GM19023 (cell line): Measurements from ENCODE around the gene ASPSCR1.
"Not testable (repeated sequence)": the region's sequence is repeated elsewhere in the genome, so short reads cannot be mapped to it uniquely, and the experiment has no call there.

Experiments used
- ATAC-seq: cut with Tn5 transposase; IDR thresholded peaks from one replicate; pipeline ENCODE4 v1.9.1; 2021; ENCODE audit warnings: mild to moderate bottlenecking, moderate library complexity; ENCODE audit not compliant: unreplicated experiment

ASPSCR1 gene

GRCh38 chr17:81978524-81979298 is 1.3 kb downstream of the ASPSCR1 start:
- no peak for ATAC-seq

GRCh38 chr17:81980122-81980521 is 2.7 kb downstream of the ASPSCR1 start:
- ATAC-seq: no peak

DNA sequence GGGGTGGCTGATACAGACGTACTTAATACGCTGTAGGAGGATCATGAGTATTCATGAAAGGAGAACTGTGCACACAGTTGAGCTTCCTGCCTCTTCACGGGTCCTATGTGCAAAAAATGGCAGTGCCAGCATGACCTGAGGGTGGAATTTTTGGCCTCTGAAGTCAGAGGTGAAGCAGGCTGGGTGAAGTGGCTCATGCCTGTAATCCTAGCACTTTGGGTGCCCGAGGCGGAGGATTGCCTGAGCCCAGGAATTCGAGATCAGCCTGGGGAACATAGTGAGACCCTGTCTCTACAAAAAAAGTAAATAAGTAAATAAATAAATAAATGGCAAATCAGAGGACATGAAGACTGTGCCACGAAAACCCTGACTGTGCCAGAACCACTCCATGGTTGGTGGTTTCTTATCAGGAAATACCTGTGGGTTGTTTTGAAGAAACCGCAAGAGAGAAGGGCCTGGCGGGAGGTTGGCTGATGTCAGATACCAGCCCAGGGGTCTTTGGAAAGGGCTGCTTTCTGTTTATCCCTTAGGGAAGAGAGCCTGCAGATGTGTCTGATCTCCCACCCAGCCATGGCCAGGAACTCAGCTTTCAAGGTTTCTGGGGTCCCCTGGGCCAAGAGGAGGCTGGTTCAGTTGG is 3.4 kb downstream of the ASPSCR1 start:
- ATAC-seq: no peak

- ATAC-seq: not testable (repeated sequence)
Observed at GRCh38 chr17:81981511-81981910, 4.1 kb downstream of the ASPSCR1 start.

GRCh38 chr17:81983011-81983638 is 5.7 kb downstream of the ASPSCR1 start:
- no peak for ATAC-seq

DNA sequence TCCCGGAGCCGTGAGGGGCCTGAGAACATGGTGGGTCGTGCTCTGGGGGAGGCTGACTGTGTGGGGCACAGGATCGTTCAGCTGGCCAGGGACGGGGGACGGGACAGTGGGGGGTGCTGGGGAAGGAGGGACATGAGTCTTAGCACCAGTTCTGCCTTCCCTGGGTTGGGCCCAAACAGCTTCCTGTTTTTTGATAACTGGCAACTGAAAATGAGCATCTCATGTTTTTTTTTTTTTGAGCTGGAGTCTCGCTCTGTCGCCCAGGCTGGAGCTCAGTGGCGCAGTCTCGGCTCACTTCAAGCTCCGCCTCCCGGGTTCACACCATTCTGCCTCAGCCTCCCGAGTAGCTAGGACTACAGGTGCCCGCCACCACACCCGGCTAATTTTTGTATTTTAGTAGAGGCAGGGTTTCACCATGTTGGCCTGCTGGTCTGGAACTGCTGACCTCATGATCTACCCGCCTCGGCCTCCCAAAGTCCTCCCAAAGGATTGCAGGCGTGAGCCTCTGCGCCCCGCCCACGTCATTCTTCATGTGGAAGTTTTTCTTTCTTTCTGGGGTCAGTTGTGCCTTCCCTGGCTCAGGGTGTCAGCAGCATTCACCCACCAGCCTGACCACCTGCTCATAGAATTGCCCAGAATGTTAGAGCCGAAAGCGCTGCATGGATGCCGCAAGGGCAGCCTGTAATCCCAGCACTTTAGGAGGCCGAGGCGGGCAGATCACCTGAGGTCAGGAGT is 6.4 kb downstream of the ASPSCR1 start:
- no peak for ATAC-seq

- ATAC-seq: no peak
Observed at GRCh38 chr17:81984773-81985410, 7.5 kb downstream of the ASPSCR1 start.

DNA sequence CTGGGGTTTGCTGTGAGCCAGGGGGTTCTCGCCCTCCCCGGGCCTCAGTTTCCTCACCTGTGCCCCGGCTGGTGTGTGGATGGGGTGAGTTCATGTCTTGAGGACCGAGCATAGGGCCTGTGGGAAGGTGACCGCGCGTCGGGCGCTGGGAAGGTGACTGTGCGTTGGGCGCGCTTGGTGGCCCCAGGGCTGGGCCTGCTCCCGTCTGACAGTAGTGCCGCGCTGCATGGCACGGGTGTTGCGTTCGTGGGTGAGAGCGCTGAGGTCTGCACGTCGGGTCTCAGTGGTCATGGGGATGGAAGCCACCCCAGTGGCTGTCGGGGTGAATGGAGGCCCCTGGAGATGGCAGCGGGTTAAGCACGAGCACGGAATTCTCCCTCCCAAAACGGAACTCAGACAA is 9.2 kb downstream of the ASPSCR1 start:
- no peak for ATAC-seq

- ATAC-seq: no peak
Observed at GRCh38 chr17:81987161-81987770, 9.8 kb downstream of the ASPSCR1 start.

DNA sequence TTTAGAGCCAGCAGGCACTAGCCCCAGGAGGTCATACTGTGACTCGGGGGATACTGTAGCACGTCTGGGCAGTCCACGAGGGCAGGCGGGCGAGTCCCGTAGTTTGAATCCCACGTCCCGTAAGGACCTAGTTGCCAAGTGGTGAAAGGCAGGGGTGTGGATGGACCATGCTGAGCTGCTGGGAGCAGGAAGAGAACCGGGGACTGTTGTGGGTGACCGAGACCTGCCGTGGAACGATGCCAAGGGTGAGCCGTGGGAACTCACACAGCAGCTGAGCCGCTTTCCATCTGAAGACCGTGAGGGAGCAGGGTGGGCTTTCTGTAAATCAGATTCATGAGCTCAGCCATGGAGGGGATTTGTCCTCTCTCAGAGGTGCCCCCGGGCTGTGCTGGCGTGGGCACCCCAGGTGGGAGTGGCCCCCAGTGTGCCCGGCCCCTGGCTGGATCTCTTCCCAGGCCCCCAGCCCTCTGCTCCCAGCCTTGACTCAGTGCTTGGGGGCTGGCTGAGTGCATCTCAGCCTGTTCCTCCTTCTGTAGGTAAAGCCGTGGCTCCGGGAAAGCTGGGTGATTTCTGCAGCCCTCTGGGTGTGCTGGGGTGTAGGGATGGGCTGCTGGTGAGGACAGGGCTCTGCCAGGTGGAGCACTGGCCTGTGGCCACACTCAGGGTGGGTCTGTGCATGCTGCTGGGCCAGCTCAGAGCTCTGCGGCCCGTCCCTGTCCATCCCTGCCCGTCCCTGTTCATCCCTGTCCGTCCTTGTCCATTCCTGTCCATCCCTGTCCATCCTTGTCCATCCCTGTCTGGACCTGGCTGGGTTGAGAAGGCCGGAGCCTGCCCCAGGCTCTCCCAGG is 13.6 kb downstream of the ASPSCR1 start:
- no peak for ATAC-seq

DNA sequence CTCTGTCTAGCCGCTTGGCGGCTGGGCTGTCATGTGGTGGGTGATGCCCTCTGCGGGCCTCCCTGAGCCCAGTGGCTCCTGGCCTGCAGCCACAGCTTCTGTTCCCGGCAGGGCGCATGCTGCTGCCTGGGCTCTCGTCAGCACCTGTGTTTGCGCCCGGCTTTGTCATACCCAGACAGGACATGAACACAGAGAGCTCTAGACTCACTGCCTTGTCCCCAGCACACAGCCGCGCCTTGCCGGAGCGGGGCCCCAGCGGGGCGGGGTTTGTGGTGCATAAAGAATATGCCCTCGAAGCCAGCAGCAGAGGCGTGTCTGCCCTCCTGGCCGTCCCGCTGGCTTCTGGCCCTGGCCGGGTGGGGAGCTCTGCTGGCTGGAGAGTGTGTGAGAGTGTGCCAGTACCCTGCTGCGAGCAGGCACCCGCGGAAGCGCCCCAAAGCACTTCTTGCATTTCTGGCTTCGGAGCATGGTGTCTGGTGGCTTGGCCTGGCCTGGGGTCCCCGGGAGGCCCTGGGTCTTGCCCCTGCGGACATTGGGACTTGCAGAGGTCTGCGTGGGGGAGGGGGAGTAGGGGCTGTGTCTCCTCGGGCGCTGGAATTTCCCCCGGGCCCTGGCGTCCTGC is 14.4 kb downstream of the ASPSCR1 start:
- ATAC-seq: no peak

GRCh38 chr17:81992306-81993102 is 15.1 kb downstream of the ASPSCR1 start:
- ATAC-seq: no peak

DNA sequence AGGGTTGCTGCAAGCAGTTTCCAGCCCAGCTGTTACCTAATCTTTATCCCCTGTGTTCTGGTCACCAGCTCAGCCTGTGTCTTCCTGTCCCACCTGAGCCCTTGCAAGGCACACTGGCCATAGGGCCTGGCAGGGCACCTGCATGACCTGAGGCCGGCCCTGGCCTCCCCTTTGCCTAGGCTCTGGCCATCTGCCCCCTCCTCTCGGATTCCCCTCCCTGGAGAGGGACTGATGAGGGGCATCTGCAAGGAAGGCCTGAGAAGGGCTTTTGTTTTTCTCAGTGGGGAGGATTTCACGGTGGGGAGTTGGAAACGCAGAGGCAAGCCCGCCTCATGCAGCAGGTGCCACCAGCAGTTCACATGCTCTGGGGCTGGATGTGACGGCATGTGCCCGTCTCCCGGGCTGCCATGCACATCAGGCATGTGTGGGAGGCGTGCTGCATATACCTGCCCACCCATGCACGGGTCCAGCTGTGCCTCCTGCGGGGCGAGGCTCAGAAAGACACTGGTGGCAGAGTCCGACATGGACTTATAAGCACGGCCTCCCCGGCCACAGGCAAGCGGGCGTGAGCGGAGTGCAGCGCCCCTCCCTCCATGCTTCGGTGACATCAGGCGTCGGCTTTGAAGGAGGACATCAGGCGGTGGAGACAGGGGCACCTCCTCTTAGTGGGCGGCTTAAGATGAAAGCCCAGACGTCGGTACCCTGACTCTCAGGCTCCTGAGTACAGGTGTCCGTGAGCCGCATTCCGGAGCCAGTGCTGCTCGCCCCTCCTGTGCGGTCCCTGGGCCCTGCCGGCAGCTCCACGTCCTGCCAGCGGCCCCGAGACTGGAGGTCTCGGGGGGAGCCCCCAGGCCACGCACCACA is 16.5 kb downstream of the ASPSCR1 start:
- ATAC-seq: no peak

GRCh38 chr17:81994593-81995462 is 17.4 kb downstream of the ASPSCR1 start:
- ATAC-seq: no peak

DNA sequence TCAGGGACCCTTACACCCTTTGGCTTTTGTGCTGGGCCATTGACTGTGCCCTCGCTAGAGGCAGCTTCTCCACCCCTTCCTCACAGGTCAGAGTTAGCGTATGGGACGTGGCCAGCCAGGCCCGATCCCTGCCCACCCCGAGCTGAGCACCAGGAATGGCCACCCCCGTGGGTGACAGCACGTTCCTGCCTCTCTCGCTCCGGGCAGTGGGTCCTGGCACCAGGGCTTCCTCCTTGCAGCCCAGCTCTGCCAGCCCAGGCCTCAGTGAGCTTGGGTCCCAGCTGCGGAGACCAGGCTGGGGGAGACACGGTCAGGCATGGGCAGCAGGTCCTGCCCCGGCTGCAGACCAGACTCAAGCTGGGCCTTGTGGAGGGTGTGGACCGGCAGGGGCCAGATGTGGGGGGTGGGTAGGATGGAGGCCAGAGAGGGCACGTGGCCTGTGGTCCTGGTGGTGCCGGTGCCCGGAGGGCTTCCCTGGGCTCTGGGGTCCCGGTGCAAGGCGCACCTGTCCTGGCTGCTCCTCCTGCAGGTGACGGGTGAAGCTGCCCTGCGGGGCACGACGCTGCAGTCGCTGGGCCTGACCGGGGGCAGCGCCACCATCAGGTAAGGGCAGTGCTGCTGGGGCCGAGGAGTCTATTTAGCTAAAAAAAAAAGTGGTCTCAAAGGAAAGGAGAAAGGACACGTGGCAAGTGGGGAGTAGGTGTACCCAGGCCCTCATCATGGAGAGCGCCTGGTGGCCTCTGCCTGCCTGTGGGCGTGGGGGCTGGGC is 18.2 kb downstream of the ASPSCR1 start:
- ATAC-seq: no peak
